GM18909 (cell line): ENCODE measurements around the gene C20orf204.

Experiments used
- ATAC-seq: cut with Tn5 transposase; IDR thresholded peaks from one replicate; pipeline ENCODE4 v1.9.1; 2021; ENCODE audit warnings: mild to moderate bottlenecking; ENCODE audit not compliant: unreplicated experiment, poor library complexity

C20orf204 gene

DNA sequence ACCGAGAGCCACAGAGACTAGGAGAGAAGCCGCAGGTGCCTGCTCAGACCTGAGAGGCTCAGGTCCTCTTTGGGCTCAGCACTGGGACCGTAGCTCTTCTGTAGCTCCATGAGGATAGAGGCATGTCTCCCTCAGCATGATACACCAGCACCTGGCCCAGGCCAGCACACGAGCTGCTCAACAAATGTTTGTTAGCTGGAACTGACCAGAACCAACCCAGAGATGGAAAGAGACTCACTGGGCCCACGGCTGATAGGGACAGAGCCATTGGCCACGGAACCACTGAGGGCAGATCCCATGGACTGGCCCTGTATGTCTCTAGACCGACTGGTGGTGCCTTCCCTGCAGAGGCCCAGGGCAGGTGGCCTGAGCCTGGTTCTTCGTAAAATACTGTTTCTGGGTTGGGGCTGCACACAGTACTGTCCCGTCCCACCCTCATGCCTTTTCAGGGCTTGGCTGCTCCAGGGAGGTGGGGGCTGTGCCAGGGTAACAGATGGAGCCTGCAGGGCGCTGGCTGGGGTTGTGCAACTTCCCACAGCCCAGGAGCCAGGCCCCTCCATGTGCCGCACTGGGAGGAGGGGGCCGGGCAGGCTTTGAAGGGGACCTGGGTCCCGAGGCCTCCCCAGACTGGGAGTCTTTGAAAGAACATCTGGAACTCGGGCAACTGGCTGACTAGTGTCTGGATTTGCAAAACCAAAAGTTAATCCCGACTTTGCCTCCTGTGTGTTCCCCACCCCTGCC, 5.2 kb downstream of the C20orf204 start:
- no peak for ATAC-seq

DNA sequence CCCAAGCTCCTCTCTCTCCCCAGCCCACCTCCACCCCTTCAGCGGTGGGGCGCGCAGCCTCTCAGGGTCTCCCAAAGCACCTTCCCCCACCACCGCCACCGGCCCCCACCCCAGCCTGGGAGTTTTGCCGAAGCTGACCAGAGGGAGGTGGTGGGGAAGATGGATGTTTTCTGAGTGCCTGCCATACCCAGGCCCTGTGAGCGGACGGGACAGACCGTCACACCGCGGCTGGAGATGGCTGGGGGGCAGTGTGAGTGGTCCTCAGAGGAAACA, 5.7 kb downstream of the C20orf204 start:
- no peak for ATAC-seq

DNA sequence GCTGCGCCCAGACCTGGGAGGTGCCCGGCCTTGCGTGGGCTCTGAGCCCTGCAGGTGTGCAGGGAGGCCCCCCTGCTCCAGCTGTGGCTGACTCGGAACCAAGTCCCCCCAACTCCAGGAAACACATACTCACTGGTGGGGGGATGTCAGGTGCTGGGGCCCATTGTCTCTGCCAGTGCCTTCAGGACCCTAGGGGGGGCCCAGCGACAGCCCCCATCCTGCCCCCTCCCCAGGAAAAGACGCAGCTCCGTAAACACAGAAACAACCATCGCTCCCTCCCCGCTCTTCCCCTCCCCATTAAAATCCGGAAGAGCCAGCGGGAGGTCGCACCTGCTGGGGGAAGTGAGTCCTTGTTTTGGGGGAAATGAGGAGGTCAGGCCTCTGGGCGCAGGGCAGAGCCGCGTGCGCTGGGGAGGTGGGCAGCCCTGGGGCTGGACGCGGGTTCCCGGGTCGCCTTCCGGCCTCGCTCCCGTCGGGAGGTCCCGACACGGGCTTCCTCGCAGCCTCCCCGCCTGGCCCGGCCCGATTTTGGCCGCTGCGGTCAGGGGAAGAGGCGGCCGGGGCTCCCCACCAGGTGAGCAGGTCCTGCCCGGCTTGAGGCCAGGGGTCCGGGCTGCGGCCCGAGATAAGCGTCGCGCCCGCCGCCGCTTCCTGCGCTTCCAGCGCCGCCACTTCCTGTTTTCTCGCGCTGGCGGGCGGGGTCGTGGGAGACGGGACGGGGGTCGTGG, 6.2 kb downstream of the C20orf204 start:
- no peak for ATAC-seq

DNA sequence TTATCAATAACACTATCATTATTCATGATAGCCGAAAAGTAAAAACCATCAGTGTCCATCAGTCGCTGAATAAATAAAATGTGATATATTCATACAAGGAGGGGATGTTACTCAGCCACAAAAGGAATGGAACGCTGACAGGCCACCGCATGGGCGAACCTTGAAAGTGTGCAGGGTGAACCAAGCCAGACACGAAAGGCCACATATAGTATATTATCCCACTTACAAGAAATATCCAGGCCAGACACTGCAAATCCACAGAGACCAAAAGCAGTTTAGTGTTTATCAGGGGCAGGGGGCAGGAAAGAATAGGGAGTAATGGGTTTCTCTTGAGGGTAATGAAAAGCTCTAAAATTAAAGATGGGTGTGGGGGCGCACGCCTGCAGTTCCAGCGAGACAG, 7.8 kb downstream of the C20orf204 start:
- ATAC-seq, result no peak

DNA sequence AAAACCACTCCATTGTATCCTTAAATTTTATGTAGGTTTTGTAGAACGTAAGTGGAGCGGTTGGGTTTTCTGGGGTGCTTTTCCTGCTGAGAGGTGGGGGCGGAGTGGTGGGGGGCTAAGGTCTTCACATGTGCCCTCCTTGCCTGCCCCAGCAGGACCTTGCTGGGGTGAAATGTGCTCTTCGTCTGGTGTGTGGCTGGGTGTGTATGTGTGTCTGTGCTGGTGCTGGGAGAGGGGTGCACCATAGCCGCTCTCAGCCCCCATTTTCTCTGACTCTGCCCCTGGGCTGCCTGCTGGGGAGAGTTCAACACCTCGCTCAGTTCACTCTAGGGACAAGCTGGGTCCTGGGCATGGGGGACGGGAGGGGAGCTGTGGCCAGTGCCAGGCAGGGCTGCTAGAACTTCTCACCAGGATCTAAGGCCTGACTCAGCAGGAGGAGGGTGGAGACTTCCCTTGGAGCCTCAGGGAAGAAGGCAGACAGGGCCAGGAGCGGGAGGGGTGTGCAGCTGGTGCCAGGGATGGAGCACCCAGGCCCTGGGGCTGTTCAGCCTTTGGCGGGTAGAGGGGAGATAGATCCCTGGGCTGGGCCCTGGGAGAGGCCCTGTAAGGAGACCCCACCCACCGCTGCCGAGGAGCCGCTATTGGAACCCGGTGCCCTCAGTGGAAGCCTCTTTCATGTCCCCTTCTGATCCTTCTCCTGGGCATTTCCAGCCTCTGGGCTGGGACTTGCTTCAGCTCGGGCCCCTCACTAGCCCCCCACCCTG, 8.7 kb downstream of the C20orf204 start:
- no peak for ATAC-seq

DNA sequence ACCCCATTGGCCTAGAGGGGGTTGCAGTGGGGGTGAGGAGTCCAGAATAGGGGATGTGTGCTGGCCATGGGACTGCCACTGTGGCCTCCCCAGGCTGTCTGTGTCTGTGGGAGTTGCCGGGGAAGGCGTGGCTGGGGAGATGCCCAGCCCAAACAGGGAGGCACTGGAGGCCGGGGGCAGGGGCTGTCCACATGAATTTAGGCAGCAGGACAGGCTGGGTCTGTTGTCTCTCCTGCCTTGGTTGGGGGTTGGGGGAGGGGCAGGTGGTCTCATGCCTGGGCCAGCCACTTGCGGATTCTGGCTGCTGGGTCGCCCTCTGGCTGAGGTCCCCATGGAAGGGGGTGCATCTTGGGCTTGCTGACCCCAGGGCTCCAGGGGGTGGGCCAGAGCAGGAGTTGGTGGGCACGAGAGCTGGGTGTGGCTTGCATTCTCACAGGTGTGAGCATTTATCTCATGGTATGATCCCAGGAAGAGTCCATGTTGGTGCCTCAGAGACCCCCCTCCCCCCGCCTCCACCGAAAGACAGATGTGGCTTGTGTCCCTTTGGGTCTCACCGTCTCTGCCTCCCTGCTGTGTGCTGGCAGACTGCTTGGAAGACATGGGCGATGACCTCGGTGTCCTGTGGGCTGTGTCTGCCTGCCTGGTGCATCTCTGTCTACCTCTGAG, 9.5 kb downstream of the C20orf204 start:
- no peak for ATAC-seq

DNA sequence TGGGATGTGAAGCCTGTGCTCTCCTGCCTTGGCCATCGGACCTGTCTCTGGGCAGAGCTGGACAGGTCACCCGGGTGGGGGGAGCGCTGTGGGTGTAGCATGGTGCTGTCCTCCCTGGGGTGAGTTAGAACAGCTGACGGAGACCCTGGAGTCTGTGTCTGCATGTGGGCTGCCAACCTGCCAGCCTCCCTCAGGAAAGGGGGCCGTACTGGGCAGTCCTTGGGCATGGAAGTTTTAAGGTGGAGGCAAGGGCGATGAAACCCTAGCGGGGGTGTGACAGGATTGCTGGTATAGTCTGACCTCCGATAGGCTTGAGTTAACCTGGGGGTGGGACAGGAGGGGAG, 11.0 kb downstream of the C20orf204 start:
- no peak for ATAC-seq

DNA sequence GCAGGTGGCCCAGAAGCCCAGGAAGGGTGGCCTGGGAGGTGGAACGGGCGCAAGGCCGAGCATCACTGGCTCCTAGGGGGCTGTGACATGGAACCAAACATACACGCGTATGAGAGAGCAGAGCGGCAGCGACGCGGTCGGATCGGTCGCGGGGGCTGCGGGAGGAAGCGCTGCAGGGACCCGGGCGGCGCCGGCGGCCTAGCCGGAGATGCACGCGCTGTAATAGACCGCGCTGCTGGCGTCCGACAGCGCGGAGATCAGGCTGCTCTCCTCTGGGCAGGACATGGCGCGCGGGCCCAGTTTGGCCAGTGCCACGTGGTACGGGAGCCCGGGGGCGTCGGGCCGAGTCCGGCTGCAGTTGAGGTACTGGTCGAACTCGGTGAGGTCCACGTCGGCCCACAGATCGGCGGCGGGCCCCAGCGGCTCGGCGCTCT, 12.0 kb downstream of the C20orf204 start:
- no peak for ATAC-seq

DNA sequence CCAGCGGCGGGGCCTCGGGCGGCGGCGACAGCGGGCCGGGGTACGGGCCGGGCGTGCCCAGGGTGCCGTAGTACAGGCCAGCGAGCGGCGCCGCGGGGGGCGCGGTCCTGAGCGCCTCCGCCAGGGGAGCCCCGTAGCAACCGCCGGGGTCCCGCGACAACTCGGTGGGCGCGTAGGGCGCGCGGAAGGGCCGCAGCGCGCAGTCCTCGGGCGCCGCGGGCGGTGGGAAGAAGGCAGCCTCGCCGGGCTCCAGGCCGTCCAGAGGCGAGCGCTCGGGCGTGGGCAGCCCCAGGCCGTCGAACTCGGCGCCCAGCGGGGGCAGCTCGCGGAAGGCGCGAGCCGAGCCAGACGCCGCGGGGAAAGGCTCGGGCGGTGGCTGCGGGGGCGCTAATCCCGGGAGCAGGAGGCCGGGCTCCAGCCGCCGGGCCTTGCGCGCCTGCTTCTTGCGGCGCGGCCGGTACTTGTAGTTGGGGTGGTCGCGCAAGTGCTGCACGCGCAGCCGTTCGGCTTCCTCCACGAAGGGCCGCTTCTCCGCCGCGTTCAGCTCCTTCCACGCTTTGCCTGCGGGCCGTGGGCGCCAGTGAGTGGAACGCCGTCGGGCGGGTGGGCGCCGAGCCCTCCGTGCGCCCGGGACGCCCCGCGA, 12.5 kb downstream of the C20orf204 start:
- no peak for ATAC-seq

DNA sequence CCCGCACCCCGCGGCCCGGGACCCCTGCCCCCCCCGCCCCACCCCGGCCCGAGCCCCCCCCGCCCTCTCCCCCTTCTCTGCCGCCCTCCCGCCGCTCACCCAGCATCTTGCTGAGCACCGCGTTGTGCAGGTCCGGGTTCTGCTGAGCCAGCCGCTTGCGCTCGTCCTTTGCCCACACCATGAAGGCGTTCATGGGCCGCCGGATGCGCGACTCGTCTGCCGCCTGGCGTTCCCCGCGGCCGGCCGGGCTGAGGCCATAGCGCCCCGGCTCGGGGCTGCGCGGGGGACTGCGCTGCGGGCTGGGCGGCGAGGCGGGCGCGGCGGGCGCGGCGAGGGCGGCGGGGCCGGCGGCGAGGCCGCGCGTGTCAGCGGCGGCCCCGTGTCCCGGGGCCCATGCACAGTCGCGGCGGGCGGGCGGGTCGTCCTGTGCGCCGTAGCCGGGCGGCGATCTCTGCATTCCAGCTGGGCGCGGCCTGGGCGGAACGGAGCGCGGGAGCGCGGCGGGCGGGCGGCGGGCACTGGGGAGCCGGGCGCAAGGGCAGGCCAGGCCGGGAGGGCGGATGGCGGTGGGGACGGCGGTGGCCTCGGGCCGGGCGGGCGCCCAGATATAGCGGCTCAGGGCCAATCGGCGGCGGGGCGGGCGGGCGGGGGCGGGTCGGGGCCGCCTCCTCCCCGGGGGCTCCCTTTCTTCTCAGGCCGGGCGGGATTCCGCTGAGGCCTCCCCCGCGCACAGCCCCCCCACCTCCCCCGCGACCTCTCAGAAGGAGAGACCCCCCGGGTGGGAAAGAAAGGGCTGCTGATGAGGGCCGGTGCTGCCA, 13.3 kb downstream of the C20orf204 start, which contains the start of gene SOX18:
TSS of gene SOX18 (minus strand) at position 580 of the 818 bp plus-strand sequence. CDS start at position 457, 123 bp downstream.
- ATAC-seq, result no peak

DNA sequence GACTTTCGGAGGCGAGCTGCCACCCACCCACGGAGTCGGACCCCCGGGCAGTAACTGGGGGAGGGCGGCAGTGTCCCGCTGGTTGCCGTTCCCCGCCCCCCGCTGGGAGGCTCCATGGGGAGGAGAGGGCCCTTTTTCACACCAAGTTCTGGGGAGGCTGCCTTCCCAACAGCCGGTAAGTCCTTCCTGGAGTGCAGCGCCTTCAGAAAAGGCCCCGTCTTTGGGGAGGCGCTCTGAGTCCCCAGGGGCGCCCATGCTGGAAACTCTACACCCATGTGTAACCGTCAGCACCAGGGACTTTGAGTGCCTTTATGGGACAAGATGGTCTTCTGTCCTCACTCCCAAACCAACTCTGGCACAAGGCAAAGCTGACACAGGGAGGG, 13.9 kb downstream of the C20orf204 start:
- ATAC-seq, result no peak

DNA sequence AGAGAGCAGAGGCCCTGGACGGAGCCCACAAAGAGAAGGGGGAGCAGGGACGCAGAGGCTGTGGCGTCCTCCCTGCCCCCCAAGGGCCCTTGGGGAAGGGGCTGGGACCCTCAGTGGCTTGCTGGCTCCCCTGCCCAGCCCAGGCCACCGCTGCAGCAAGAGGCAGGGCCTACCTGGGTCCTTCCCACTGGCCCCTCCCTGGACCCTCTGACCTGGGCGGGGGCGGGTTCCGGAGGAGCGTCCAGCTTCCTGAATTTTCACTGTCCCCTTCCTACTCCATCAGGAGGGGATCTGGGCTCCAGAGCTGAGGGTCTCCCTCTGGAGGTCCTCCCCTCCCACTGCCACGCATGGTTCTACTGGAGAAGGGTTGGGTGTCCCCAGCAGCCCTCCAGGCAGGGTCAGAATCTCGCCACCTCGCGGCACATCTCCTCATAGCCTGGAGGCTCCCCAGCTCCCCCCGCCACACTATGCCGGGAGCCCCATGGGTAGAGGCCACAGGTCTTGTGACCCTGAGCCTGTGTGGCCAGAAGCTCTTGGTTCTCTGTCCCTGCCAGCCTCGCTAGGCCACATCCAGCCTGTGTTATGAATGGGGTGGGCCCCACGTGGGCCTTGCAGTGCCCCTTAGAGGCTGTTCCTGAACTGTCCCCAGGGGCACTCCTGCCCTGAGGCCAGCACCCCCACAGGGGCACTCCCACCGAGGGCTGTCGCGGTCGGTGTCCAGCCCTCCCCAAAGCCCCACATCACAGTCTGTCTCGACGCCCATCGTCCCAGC, 14.5 kb downstream of the C20orf204 start:
- ATAC-seq, result no peak

DNA sequence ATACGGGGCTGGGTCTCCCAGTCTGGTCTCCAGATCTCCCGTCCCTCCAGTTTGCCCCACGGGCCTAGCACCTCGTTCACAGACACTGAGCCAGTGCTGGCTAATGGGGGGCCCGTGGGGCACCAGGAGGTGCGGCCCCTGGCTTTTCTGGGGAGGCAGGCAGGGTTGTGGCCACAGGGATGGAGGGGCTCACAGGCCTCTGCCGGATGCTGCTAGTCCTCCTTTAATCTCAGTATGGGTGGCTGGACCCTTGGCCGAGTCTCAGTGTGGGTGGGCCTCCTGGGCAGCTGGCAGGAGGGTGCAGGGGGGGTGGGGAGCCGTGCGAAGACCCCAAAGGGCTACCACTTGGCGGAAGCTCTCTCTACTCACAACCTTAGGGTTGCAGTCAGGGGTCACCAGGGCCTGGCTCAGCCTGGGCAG, 15.1 kb downstream of the C20orf204 start:
- no peak for ATAC-seq

DNA sequence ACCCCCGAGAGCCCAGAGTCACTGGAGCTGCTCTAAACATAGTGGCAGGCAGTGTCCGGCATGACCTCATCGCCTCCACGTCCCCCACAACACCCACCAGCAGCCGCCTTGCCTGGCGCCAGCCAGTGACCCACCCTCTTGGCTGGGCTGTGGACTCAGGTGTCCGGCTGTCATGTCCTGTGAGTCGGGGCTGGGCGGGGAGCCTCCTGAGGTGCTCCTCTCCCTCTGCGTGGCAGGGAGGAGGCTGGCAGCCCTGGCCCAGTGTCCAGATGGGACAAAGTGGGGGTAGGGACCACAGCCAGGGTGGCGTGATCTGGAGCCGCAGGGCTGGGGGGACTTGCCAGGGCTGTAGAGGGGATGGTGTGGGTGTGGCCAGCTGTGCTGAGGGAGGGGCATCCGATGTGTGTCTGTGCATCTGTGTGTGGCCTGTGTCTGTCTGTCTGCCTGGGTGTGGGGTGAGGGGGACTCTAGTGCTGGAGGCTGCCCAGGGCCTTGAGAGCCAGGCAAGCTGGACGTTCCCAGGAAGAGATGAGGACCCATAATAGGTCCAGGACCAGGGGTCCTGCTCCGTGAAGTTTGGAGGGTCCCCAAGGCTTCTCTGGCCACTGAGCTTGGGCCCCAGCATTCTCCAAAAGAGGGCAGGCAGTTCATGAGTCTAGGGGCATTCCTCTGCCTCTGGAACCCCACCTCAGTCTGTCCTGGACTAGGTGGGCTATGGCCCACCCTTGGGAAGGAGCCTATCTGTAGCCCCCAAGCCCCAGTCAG, 15.8 kb downstream of the C20orf204 start:
- no peak for ATAC-seq

DNA sequence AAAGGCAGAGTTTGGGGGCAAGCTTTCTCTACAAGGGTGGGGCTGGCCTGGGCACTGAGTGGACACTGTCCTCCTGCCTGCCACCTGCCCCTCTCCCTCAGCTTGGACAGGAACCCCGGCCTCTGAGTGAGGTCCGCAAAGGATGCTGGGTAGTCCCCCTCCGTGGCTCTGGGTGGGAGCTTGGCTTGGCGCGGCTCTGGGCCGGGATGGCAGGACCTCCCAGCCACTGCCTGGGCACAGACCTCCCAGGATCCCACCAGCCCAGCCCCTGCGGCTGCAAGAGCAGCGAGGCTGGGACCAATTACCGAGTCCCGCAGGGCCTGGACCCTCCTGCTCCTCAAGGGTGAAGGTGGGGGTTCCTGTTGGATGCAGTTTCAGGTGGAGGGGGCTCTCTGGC, 16.3 kb downstream of the C20orf204 start:
- no peak for ATAC-seq

DNA sequence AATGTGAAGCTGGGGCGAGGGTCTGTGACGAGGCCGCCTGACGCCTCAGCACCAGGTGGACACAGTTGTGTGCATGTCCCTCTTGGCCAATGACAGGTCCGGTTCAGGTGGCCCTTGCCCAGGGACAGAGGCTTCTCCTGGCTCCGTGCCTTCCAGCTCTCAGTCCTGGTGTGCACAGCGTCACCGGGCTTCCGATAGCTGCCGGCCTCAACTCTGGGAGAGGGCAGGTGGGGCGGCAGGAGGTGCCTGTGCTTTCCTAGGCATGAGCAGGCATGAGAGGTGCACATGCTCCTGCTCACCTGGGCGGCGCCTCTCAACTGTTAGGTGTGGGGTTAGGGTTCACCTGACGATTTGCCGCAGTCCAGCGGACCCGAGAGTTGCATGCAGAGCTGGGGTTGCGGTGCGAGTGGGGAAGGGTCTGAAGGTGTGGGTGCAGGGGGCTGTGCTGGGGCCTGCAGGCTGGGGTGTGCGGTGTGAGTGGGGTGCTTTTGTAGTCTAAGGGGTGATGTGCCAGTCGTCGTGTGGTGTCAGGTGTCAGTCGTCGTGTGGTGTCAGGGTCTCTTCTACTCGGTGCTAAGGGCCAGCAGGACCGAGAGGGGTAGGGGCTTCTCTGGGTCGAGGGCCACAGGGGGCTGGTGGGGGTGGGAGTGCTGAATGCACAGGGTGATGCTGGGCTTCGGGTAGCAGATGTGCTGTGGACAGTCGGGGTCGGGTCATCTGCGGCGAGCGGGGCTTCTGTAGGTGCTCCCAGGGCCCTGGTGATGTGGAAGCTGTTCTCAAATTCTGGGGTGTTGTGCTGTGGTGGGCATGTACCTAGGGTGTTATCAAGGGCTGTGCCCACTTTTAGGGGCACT, 17.2 kb downstream of the C20orf204 start:
- ATAC-seq, result no peak
